IgD-negative memory B cell (primary cell): Measurements from ENCODE around the gene P2RX6. TPM values are rescaled to one million over a fixed set of nuclear protein-coding genes. Genes with fewer than 3 reads are reported as not detected.
"Not testable (repeated sequence)": the region's sequence is repeated elsewhere in the genome, so short reads cannot be mapped to it uniquely, and the experiment has no call there.

Experiments
- H3K27ac Mint-ChIP-seq, 3 donors: one replicate each; pipeline ENCODE4 v1.8.0; 2020 to 2022; ENCODE audit warnings: mild to moderate bottlenecking in 3 of 3, mixed read lengths in 3 of 3, moderate library complexity in 1 of 3
- H3K27me3 Mint-ChIP-seq: one replicate; pipeline ENCODE4 v1.8.0; 2021; ENCODE audit warnings: mixed read lengths
- H3K36me3 Mint-ChIP-seq: one replicate; pipeline ENCODE4 v1.8.0; 2020; ENCODE audit warnings: mild to moderate bottlenecking, mixed read lengths
- H3K4me1 Mint-ChIP-seq, 3 donors: one replicate each; pipeline ENCODE4 v1.8.0; 2020 to 2022; ENCODE audit warnings: mixed read lengths in 3 of 3, mild to moderate bottlenecking in 1 of 3
- H3K4me3 Mint-ChIP-seq, 4 donors: one replicate each; pipeline ENCODE4 v1.8.0; 2020 to 2022; ENCODE audit warnings: mild to moderate bottlenecking in 4 of 4, mixed read lengths in 4 of 4, moderate library complexity in 3 of 4
- H3K9me3 Mint-ChIP-seq, 3 donors: one replicate each; pipeline ENCODE4 v1.8.0; 2020 to 2021; ENCODE audit warnings: mixed read lengths in 3 of 3, mild to moderate bottlenecking in 1 of 3
- polyA plus RNA-seq: library from polyadenylated mRNA; unstranded; fragments of 300-500 nt; fragmentation: Illumina TruSeq; gene quantifications from one replicate; pipeline ENCODE4 v1.2.3, GENCODE V29; 2021

P2RX6 gene
- polyA plus RNA-seq, 1 donor from 2014 or later: not detected

- Mint-ChIP-seq H3K27ac (no peak overlapping the region), H3K9me3 (no peaks in the 10 kb centered on the region), H3K4me1 (peaks cover 12 to 20% (median 12%) of the 10 kb centered on the region in 3 donors), H3K27me3 (peaks cover 20% of the 10 kb centered on the region), H3K36me3 (no peaks in the 10 kb centered on the region), H3K4me3 (no peak overlapping the region)
Observed at GRCh38 chr22:21041937-21042336, 27.0 kb downstream of the P2RX6 start.

DNA sequence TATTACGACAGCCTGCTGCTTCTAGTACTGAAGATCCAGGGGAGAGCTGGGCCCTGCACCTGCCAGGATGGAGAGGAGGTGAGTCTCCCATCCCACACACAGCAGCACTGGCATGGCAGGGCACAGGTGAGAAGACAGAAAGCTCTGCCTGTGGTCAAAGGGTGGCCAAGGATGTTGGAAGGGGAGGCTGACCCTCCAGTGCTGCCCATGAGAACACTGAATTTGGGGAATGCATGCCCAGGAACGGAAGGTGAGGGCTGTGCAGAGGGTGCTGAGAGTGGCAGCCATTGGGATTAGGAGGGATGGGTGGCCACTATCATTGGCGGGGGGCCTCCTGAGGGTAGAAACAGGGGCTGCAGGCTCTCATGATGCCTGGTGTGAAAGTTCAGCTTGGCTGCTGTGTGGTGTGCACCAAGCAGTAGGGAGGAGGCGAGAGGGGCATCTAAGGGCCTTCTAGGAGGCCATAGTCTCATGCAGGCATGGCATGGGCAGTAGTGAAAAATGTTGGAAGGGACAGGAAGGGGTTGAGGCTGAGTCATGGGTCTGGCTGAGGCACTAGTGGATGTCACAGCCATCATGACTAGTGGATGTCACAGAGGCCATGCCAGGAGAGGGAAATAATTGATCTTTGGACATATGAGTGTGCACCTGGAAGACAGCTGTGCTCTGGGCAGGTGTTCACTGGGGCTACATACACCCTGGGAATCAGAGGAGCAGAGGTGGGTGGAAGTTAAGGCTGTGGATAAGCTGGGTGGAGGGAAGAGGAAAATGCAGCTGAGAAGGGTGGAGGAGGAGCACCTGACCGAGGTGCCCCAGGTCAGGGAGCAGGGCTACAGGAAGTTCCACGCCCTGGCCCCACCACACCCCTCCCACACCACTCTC lies 28.3 kb downstream of the P2RX6 start:
- Mint-ChIP-seq H3K27ac (no peak overlapping the region), H3K4me3 (peak overlapping the region in 3 of 4 donors; percentile 8 to 85 (median 14)), H3K36me3 (no peaks in the 10 kb centered on the region), H3K9me3 (no peaks in the 10 kb centered on the region), H3K27me3 (peaks cover 17% of the 10 kb centered on the region), H3K4me1 (peaks cover 12 to 20% (median 12%) of the 10 kb centered on the region in 3 donors)

DNA sequence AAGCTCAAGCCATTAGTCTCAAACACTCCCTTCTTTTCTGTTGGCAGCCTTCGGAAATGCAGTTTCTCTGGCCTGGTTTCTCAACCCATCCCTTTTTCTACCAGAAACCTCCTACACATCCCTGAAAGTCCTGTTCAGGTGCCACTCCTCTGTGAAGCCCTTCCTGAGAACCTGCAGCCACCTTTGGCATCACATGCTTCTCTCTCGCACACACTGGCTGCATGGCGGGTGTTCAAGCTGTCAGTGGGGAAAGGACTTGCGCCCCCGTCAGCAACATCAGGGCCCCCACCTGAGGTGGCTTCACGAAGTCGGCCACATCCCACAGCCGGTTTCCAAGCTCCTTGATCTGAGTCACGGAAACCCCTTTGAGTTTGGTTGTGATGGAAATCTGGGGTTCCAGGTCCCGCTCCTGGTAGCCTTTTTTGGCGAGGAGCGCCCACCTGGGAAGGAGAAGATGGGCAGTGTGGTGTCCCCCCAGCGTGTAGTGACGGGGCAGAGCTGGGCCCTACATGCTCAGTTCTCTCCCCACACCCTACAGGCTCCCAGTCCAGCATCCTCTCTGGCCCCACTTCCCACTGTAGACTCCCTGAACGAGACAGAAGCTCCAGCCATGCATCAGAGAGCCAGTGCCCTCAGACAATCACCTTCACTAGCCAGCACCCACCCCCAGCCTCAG lies 29.0 kb downstream of the P2RX6 start:
- Mint-ChIP-seq H3K4me3 (peak overlapping the region in 2 of 4 donors; percentile 8 to 37), H3K27ac (no peak overlapping the region), H3K36me3 (no peaks in the 10 kb centered on the region), H3K4me1 (peaks cover 12 to 20% (median 12%) of the 10 kb centered on the region in 3 donors), H3K9me3 (no peaks in the 10 kb centered on the region), H3K27me3 (peaks cover 13% of the 10 kb centered on the region)

- no peaks in the 10 kb centered on the region for H3K9me3 Mint-ChIP-seq
- H3K4me3 Mint-ChIP-seq: peak overlapping the region; percentile 48 to 89 (median 73)
- H3K27me3 Mint-ChIP-seq: peaks cover 13% of the 10 kb centered on the region
- H3K36me3 Mint-ChIP-seq: no peaks in the 10 kb centered on the region
- H3K4me1 Mint-ChIP-seq: peaks cover 12 to 20% (median 12%) of the 10 kb centered on the region in 3 donors
- peak overlapping the region; percentile 95 to 96 (median 95) for H3K27ac Mint-ChIP-seq
Observed at GRCh38 chr22:21044931-21045584, 30.1 kb downstream of the P2RX6 start.

DNA sequence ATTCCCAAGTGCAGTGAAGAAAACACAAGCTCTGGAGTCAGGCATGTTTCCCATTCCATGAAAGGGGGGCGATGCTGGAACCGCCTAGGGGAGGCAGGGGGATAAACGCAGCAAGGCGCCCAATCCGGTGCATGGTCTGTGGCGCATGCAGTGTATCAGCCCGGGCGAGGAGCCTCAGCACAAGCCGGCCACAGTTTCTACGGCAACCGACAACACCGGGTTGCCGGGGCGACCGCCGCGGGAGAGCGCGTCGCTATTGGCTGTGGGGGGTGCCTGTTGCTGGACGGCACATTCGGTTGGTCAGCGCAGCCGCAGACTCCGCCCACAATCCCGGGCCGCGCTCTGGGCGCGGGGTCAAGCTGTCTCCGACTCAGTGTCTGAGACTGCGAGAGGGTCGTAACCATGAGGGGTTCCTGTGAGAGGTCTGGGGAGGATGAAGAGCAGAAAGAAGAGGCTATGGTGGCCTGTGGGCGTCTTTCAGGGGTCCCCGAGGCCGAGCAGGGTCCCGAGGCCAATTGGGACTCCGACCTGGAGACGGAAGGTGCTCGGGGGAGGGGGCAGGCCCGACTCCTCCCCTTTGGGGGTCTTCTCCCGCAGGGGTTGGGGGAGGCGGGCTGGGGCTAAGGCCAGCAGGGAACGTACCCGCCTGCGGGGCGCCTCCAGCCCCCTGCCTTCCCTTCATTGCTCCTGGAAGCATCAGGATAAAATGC lies 30.8 kb downstream of the P2RX6 start, which contains the start of gene LRRC74B:
Gene LRRC74B, plus strand, starts transcription at position 362 of the 710 bp plus-strand sequence. Its CDS starts 41 bp downstream, at position 403.
- H3K9me3 Mint-ChIP-seq: no peaks in the 10 kb centered on the region
- H3K36me3 Mint-ChIP-seq: peaks cover 2% of the 10 kb centered on the region
- H3K4me1 Mint-ChIP-seq: peaks cover 12 to 20% (median 12%) of the 10 kb centered on the region in 3 donors
- H3K27ac Mint-ChIP-seq: peak within 1 kb of the TSS; percentile 95 to 96 (median 95)
- peak within 1 kb of the TSS; percentile 48 to 89 (median 73) for H3K4me3 Mint-ChIP-seq
- peaks cover 13% of the 10 kb centered on the region for H3K27me3 Mint-ChIP-seq

- no peak overlapping the region for H3K27ac Mint-ChIP-seq
- H3K27me3 Mint-ChIP-seq: peaks cover 13% of the 10 kb centered on the region
- H3K4me3 Mint-ChIP-seq: no peak overlapping the region
- no peaks in the 10 kb centered on the region for H3K9me3 Mint-ChIP-seq
- peaks cover 2% of the 10 kb centered on the region for H3K36me3 Mint-ChIP-seq
- H3K4me1 Mint-ChIP-seq: peaks cover 12 to 20% (median 12%) of the 10 kb centered on the region in 3 donors
Observed at GRCh38 chr22:21047035-21047661, 32.2 kb downstream of the P2RX6 start.

GRCh38 chr22:21047730-21048129 lies 32.8 kb downstream of the P2RX6 start:
- no peak overlapping the region for H3K27ac Mint-ChIP-seq
- peaks cover 13% of the 10 kb centered on the region for H3K27me3 Mint-ChIP-seq
- no peak overlapping the region for H3K4me3 Mint-ChIP-seq
- peaks cover 2% of the 10 kb centered on the region for H3K36me3 Mint-ChIP-seq
- no peaks in the 10 kb centered on the region for H3K9me3 Mint-ChIP-seq
- H3K4me1 Mint-ChIP-seq: peaks cover 12 to 20% (median 12%) of the 10 kb centered on the region in 3 donors

DNA sequence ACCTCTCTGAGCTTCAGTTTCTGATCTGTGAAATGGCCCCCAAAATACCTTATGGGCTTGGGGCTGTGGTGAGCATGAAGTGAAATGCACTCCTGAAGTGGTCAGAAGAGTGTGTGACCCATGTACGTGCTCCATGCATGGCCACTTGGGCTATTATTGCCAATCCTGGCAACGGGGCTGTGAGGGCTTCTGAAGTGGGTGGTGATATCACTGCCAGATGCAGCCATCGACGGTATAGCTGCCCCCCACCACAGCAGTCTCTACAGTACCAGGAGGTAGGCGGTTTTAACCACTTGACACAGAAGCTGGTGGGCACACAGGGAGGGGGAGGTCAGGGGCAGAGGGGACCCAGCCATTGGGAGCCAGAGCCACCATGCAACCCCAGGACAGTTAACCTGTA lies 33.5 kb downstream of the P2RX6 start:
- H3K4me1 Mint-ChIP-seq: peaks cover 10 to 17% (median 11%) of the 10 kb centered on the region in 3 donors
- H3K4me3 Mint-ChIP-seq, H3K36me3 Mint-ChIP-seq, H3K9me3 Mint-ChIP-seq, H3K27ac Mint-ChIP-seq: not testable (repeated sequence)
- H3K27me3 Mint-ChIP-seq: peaks cover 11% of the 10 kb centered on the region

GRCh38 chr22:21048965-21049364 lies 34.0 kb downstream of the P2RX6 start:
- H3K9me3 Mint-ChIP-seq, H3K27me3 Mint-ChIP-seq, H3K4me3 Mint-ChIP-seq, H3K36me3 Mint-ChIP-seq, H3K27ac Mint-ChIP-seq: not testable (repeated sequence)
- H3K4me1 Mint-ChIP-seq: peaks cover 8 to 16% (median 10%) of the 10 kb centered on the region in 3 donors

DNA sequence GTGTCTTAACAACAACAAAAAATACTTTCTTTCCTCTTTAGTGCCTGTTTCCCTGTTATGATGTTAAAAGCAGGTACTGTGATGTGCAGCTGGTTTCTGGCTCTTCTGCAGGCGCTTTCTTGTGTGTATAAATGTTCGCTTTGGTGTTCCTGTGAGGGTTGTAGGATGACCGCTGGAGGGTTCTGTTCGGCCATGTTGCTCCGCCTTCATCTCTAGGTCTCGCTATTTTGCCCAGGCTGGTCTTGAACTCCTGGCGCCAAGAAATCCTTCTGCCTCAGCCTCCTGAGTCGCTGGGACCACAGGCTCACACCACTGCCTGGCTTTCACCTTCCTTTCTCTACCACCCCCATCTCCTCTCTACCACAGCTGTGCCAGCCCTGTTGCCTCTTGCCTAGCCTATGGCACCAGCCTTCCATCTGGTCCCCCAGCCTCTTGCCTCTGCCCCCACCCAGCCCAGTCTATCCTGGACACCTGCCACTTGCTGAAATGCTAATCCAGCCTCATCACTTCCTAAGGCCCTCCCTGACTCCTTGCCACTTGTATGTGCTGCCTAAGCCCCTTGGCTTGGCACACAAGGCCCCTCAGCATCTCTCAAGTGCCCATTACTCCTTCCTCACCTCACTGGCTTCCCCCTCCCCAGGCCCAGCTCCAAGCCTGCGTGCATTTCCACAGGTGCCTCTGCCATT lies 36.3 kb downstream of the P2RX6 start:
- peaks cover 11% of the 10 kb centered on the region for H3K27me3 Mint-ChIP-seq
- no peaks in the 10 kb centered on the region for H3K9me3 Mint-ChIP-seq
- H3K4me3 Mint-ChIP-seq: no peak overlapping the region
- H3K4me1 Mint-ChIP-seq: peaks cover 0 to 7% (median 6%) of the 10 kb centered on the region in 3 donors
- H3K36me3 Mint-ChIP-seq: peaks cover 2% of the 10 kb centered on the region
- H3K27ac Mint-ChIP-seq: no peak overlapping the region

DNA sequence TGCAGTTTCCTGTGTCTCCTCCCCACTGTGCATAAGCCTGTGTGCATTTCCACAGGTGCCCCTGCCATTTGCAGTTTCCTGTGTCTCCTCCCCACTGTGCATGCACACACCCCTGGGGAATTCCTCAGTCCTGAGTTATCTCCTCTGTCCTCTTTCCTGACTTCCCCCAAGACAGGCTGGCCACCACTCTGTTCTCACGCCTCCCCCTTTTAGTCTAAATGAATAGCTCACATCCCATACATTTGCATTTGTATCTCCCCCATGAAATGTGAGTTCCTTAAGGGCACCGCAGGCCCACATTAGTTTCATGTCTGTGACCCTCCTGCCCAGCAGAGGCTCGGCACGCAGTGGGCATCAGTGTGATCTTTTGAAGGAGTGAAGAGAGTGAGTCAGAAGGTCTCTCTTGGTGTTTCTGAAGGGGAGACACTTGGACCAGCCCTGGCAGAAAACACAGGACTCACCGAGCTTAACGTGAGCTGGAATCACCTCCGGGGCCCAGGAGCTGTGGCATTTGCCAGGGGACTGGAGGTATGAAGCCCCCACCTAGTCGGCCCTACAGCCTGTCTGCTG lies 37.0 kb downstream of the P2RX6 start:
- Mint-ChIP-seq H3K27ac (no peak overlapping the region), H3K27me3 (peaks cover 15% of the 10 kb centered on the region), H3K9me3 (no peaks in the 10 kb centered on the region), H3K4me1 (peaks cover 0 to 9% (median 7%) of the 10 kb centered on the region in 3 donors), H3K4me3 (no peak overlapping the region), H3K36me3 (peaks cover 2% of the 10 kb centered on the region)

DNA sequence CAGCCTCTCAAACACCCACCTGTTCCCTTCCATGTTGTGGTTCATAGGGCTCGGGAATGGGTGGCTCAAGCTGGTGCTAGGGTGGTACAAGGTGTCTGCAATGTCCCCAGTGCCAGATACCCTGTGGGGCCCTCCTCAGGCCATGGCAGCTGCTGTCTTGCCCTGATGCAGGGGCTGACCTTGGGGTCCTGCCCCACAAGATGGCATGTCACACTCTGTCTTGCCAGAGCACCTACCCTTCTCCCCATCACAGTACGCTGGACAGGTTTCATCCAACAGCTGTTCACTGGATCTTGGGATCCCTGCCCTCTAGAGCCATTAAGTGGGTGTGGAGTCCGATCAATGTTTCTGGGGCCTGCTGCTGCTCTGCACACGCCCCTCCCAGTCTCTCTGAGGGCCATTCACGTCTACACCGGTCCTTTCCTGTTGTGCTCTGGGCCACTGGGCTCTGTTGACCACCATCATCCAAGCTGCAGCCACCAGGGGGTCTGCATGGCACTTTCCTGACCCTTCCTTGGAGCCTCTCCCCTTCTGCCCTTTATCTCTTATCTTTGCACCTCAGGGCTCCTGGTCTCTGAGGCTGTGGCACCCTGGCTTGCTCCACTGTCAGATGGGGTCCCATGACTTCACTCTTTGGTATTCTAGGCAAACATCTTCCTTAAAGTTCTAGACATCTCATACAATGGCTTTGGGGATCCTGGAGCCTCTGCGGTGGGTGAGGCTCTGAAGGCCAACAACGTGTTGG lies 37.9 kb downstream of the P2RX6 start:
- H3K27ac Mint-ChIP-seq: no peak overlapping the region
- no peak overlapping the region for H3K4me3 Mint-ChIP-seq
- peaks cover 15% of the 10 kb centered on the region for H3K27me3 Mint-ChIP-seq
- H3K4me1 Mint-ChIP-seq: peaks cover 0 to 9% (median 7%) of the 10 kb centered on the region in 3 donors
- H3K36me3 Mint-ChIP-seq: peaks cover 2% of the 10 kb centered on the region
- H3K9me3 Mint-ChIP-seq: no peaks in the 10 kb centered on the region
